Measurements from ENCODE around the gene CUL4B.
"Not testable (repeated sequence)": the region's sequence is repeated elsewhere in the genome, so short reads cannot be mapped to it uniquely, and the experiment has no call there.

The CUL4B gene

GRCh38 chrX:120485638-120486520 is 74.9 kb downstream of the CUL4B start:
- peak; percentile 92 for DNase-seq (ENCODE audit: low read depth)
- peak overlapping the region; percentile 58 for H3K4me3 ChIP-seq (ENCODE audit: low read depth, low read length)
- TF ChIP-seq MAX (IDR thresholded peaks at IDR 0.05; ENCODE audit: low read depth, low read length), result peak; percentile 71; the same call in 1 of the 2 replicates
- peak; percentile 38 for TF ChIP-seq CTCF (IDR thresholded peaks at IDR 0.05; ENCODE audit: low read depth, low read length)
- TF ChIP-seq POLR2A (IDR thresholded peaks at IDR 0.05; ENCODE audit: extremely low read depth, insufficient read length), result no peak
- TF ChIP-seq MYC (IDR thresholded peaks at IDR 0.05; ENCODE audit: low read depth, low read length), result peak; percentile 27; the same call in 1 of the 2 replicates

GRCh38 chrX:120485315-120485637 is 75.5 kb downstream of the CUL4B start:
- H3K4me3 ChIP-seq (ENCODE audit: low read depth, low read length), result peak overlapping the region; percentile 58
- TF ChIP-seq POLR2A (IDR thresholded peaks at IDR 0.05; ENCODE audit: extremely low read depth, insufficient read length) (no peak), MAX (IDR thresholded peaks at IDR 0.05; ENCODE audit: low read depth, low read length) (no peak), MYC (IDR thresholded peaks at IDR 0.05; ENCODE audit: low read depth, low read length) (no peak), CTCF (IDR thresholded peaks at IDR 0.05; ENCODE audit: low read depth, low read length) (no peak)
- DNase-seq (ENCODE audit: low read depth), result no peak

- H3K4me3 ChIP-seq (ENCODE audit: low read depth, low read length), result no peak overlapping the region
- no peak for DNase-seq (ENCODE audit: low read depth)
- TF ChIP-seq POLR2A (IDR thresholded peaks at IDR 0.05; ENCODE audit: extremely low read depth, insufficient read length) (no peak), CTCF (IDR thresholded peaks at IDR 0.05; ENCODE audit: low read depth, low read length) (no peak), MYC (IDR thresholded peaks at IDR 0.05; ENCODE audit: low read depth, low read length) (no peak), MAX (IDR thresholded peaks at IDR 0.05; ENCODE audit: low read depth, low read length) (no peak)
These were observed 83.3 kb downstream of the CUL4B start for GRCh38 chrX:120477453-120477852.

GRCh38 chrX:120476714-120477113 is 84.0 kb downstream of the CUL4B start:
- no peak overlapping the region for H3K4me3 ChIP-seq (ENCODE audit: low read depth, low read length)
- DNase-seq (ENCODE audit: low read depth), result no peak
- TF ChIP-seq POLR2A (IDR thresholded peaks at IDR 0.05; ENCODE audit: extremely low read depth, insufficient read length) (no peak), MYC (IDR thresholded peaks at IDR 0.05; ENCODE audit: low read depth, low read length) (no peak), MAX (IDR thresholded peaks at IDR 0.05; ENCODE audit: low read depth, low read length) (no peak), CTCF (IDR thresholded peaks at IDR 0.05; ENCODE audit: low read depth, low read length) (no peak)

- TF ChIP-seq CTCF (IDR thresholded peaks at IDR 0.05; ENCODE audit: low read depth, low read length), result peak; percentile 37
- DNase-seq (ENCODE audit: low read depth), result peak; percentile 39
- not testable (repeated sequence) for H3K4me3 ChIP-seq (ENCODE audit: low read depth, low read length)
These were observed 85.3 kb downstream of the CUL4B start for GRCh38 chrX:120475447-120475846.

All from NB4 (cell line).